ENCODE measurements around the gene ATP4B. TPM values are rescaled to one million over a fixed set of nuclear protein-coding genes. Genes with fewer than 3 reads are reported as not detected.
"Not testable (repeated sequence)": the region's sequence is repeated elsewhere in the genome, so short reads cannot be mapped to it uniquely, and the experiment has no call there.

ATP4B gene
- polyA plus RNA-seq, 1 donor = 0.33 TPM

DNA sequence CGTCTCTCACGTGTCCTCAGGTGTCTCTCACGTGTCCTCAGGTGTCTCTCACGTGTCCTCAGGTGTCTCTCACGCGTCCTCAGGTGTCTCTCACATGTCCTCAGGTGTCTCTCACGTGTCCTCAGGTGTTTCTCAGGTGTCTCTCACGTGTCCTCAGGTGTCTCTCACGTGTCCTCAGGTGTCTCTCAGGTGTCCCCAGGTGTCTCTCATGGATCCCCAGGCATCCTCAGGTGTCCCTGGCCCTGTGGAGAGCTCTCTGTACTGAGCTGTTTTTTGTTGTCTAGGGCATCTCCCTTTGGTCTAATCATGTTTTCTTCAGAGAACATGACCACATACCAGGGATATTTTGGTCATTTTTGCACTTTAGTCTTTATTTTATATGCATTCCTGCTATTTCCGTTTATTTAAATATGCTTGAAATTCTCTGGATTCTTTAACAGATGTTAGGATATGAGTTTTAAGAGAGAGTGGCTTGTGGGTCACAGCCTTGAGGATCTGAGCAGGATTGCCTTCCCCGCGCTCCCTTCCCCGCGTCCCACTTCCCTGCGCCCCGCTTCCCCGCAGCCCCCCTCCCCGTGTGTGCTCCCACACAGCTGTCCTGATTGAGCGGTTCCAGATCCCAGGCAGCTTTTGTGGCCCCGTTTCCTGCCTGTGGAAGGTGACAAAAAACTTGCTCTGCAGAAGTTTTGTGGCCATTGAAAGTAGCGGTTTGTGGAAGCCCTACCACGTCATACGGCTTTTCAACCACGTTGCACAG is 31.9 kb downstream of the ATP4B start:
- DNase-seq = no peak

DNA sequence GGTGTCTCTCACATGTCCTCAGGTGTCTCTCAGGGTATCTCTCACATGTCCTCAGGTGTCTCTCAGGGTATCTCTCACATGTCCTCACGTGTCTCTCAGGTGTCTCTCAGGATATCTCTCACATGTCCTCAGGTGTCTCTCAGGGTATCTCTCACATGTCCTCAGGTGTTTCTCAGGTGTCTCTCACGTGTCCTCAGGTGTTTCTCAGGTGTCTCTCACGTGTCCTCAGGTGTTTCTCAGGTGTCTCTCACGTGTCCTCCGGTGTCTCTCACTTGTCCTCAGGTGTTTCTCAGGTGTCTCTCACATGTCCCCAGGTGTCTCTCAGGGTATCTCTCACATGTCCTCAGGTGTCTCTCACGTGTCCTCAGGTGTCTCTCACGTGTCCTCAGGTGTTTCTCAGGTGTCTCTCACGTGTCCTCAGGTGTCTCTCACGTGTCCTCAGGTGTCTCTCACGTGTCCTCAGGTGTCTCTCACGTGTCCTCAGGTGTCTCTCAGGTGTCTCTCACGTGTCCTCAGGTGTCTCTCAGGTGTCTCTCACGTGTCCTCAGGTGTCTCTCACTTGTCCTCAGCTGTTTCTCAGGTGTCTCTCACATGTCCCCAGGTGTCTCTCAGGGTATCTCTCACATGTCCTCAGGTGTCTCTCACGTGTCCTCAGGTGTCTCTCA is 33.2 kb downstream of the ATP4B start:
- not testable (repeated sequence) for DNase-seq

DNA sequence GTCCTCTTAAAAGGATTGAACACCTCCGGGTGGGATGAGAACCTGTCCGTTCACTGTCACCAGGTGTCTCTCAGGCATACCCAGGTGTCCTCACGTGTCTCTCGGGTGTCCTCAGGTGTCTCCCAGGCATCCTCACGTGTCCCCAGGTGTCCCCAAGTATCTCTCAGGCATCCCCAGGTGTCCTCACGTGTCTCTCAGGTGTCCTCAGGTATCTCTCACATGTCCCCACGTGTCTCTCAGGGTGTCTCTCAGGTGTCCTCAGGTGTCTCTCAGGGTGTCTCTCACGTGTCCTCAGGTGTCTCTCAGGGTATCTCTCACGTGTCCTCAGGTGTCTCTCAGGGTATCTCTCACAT is 33.8 kb downstream of the ATP4B start:
- no peak for DNase-seq

GRCh38 chr13:113623491-113624234 is 34.3 kb downstream of the ATP4B start:
- DNase-seq = no peak

DNA sequence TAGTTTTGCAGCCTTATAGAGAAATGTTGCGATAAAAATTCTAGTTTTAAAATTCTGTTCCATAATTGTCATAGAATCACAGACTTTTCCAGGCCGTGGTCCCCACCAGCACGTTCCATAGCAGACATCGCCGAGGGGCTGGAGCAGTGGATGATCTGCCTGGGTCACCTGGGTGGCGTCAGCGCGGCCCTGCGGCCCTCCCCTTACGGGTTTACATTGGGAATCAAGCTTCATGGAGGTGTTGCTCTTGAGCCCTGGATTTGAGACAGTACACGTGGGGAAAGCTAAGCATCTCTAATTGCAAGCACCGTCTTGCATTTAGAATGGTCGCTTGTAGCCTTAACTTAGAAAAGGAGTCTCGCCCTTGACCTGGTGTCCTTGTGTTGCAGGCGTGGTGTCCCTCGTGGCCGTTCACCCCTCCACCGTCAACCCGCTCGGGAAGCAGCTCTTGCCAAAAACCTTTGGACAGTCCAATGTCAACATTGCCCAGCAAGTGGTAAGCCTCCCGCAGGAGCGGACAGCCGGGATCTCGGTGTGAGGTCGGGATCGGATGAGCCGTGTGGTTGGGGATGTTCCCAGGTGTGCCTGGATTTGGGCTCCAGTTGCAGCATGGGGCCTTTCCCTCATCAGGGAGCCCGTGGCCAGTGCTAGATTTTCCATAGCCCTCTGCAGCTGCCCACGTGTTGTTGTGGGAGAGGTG is 35.1 kb downstream of the ATP4B start:
- DNase-seq = no peak

GRCh38 chr13:113621986-113622550 is 35.9 kb downstream of the ATP4B start:
- DNase-seq = not testable (repeated sequence)

- not testable (repeated sequence) for DNase-seq
Measured at GRCh38 chr13:113621498-113621897, 36.5 kb downstream of the ATP4B start.

- DNase-seq = no peak
Measured at GRCh38 chr13:113621046-113621445, 37.0 kb downstream of the ATP4B start.

GRCh38 chr13:113620036-113620796 is 37.8 kb downstream of the ATP4B start:
- DNase-seq = no peak

GRCh38 chr13:113618455-113618854 is 39.5 kb downstream of the ATP4B start:
- DNase-seq = no peak

DNA sequence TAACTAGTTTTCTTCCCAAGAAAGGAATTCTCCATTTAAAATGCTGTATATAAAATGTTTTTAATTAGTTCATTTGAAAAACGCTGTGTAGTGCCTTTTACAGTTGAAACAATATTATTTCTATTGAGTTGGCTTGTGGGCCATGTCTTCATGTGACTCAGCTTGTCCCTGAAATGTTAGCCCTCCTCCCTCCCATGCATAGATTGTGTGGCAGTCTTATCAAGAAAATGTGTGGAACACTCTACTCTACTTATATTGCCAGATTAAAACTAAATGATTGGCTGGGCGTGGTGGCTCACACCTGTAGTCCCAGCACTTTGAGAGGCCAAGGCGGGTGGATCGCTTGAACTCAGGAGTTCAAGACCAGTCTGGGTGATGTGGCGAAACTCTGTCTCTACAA is 40.0 kb downstream of the ATP4B start:
- no peak for DNase-seq

- peak; percentile 88 for DNase-seq
Measured at GRCh38 chr13:113616991-113617749, 40.8 kb downstream of the ATP4B start.

DNA sequence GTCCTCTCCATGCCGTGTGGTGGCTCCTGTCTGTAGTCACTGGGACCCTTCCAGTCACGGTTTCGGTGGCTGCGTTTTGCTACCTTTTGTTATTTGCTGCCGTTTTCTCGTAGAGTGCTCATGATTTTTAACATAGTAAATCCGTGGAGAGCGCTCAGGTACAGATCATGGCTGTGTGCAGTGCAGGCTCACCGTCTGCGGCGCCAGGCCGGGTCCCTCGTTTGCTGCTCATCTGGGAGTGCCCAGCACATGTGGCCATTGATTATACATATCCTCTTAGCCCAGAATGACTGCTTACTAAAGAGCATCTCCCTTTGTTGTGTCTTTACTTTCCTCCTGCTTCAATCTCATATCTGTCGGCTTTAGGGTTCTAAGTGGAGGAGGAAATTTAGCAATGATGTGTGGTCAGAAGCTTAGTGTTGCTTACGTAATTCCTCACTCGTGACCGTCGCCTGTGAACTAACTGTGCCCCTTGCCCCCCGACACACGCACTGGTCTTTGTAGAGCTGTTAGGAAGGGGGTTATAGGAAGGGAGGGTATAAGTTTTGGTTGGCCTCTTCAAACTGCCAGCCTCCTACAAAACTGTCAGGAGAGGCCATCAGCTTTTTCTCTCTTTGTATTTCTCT is 41.6 kb downstream of the ATP4B start:
- no peak for DNase-seq

DNA sequence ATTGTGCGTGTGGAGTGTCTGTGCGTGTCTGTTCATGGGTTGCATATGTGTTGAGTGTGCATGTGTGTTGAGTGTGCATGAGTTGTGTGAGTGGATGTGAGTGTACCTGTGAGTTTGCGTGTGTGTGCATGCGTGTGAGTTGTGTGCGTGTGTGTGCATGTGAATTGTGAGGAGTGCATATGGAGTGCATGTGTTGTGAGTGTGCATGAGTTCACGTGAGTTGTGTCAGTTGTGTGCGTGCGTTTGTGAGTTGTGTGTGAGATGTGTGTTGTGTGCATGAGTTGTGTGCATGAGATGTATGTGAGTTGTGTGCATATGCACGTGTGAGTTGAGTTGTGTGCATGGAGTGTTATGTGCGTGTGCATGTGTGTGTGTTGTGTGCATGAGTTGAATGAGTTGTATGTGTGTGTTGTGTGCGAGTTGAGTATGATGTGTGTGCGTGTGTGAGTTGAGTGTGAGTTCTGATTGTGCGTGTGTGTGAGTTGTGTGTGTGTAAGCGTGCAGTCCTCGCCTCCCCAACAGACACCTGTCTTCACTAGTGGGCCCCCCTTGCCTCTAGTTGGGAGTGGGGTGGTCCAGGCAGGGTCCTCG is 44.1 kb downstream of the ATP4B start:
- DNase-seq = no peak

- DNase-seq = no peak
Measured at GRCh38 chr13:113612607-113613006, 45.4 kb downstream of the ATP4B start.

- no peak for DNase-seq
Measured at GRCh38 chr13:113611996-113612395, 46.0 kb downstream of the ATP4B start.

GRCh38 chr13:113610266-113610665 is 47.7 kb downstream of the ATP4B start:
- no peak for DNase-seq

DNA sequence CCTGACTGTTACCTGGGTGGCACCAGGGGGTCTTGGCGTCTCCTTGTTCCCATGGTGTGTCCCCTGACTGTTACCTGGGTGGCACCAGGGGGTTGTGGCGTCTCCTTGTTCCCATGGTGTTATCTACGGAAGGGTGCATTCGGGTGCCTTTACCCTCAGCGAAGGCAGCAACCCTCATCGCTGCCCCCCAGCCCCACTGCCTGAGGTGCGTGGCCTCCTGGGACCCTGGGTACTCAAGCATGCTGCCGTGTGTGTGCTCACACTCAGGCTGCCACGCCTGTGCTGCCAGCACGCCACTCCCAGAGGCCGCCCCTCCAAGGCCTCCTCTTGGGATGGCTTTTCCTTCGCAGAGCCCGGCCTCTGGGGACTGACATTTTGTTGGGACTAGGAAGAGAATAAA is 48.4 kb downstream of the ATP4B start:
- DNase-seq = no peak

DNA sequence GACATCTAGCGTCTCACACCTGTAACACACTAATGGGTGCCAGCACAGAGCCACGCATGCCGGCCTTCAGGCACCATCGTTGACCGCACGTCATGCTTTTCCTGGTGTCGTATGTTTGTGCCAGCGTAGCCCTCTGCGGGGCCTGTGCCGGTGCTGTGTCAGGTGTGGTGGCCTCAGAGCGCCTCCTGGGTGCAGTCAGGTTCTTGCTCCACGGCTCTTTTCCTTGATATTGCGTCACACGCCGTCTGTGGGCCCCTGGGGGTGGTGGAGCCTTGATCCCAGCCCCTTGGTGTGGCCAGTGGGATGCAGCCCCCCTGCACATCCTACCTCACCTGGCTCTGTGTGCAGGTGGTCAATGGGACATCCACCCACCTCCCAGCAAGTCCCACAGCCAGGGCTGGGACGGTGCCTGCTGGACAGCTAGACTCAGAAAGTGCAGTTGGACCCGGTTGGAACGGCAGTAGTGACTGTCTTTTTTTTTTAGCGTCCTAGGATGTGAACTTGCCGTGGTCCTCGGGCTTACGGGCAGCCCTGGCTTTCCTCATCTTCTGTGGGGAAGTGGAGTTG is 48.9 kb downstream of the ATP4B start:
- no peak for DNase-seq

Data from left kidney (tissue), 2 donors.